AG04449 (cell line): ENCODE data around the gene UIMC1.

Source experiments
- CTCF ChIA-PET: fragments of 350-600 bp; formaldehyde crosslinking; extraction: SDS; loops from one replicate; lab custom pipeline; 2021; ENCODE audit warnings: antibody characterized with exemption; lab: Yijun Ruan, JAX
- POLR2A ChIA-PET: fragments of 400-600, 350-600 bp; formaldehyde crosslinking; extraction: SDS; loops from one replicate; lab custom pipeline; 2020; ENCODE audit warnings: antibody characterized with exemption, inconsistent platforms; lab: Yijun Ruan, JAX
- DNase-seq: peaks from one replicate; pipeline ENCODE4 v3.0.0-alpha.2; 2010; ENCODE audit warnings: low read depth, low spot score
- H3K4me3 ChIP-seq: 2 replicates; pipeline ENCODE4 v1.5.1; 2011; ENCODE audit warnings: low read depth, mild to moderate bottlenecking, control low read depth, low read length
- TF ChIP-seq, protein P1 (sequence below): IDR thresholded peaks from one replicate; pipeline ENCODE4 v1.5.1; 2011; ENCODE audit warnings: mild to moderate bottlenecking, moderate library complexity, low read length, control low read depth, inconsistent platforms; ENCODE audit not compliant: insufficient read depth; ENCODE audit errors: missing control alignments

Gene UIMC1

DNA sequence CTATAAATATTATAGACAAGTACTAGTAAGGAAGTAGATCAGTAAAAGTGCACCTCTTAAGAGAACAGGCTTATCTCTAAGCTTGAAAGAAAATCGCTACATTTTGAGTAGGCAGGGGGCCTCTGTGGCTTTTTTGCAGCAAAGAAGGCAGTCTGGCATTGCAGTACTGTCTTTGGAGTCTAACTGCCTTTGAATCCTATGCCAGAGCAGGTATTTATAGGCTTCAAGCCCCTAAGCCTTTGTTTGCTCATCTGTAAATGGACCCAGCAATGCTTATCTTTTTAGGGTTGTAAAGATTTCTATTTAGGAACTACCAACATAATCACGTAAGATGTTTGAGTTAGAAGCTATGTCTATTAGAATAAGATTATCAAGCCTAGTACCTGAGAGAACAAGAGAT lies 83.8 kb downstream of the UIMC1 start:
- CTCF ChIA-PET: no interaction called here

GRCh38 chr5:176921714-176922113 lies 84.9 kb downstream of the UIMC1 start:
- no peak for DNase-seq
- ChIA-PET CTCF (no interaction called here), POLR2A (no interaction called here)
- TF ChIP-seq, protein P1, sequence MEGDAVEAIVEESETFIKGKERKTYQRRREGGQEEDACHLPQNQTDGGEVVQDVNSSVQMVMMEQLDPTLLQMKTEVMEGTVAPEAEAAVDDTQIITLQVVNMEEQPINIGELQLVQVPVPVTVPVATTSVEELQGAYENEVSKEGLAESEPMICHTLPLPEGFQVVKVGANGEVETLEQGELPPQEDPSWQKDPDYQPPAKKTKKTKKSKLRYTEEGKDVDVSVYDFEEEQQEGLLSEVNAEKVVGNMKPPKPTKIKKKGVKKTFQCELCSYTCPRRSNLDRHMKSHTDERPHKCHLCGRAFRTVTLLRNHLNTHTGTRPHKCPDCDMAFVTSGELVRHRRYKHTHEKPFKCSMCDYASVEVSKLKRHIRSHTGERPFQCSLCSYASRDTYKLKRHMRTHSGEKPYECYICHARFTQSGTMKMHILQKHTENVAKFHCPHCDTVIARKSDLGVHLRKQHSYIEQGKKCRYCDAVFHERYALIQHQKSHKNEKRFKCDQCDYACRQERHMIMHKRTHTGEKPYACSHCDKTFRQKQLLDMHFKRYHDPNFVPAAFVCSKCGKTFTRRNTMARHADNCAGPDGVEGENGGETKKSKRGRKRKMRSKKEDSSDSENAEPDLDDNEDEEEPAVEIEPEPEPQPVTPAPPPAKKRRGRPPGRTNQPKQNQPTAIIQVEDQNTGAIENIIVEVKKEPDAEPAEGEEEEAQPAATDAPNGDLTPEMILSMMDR: no peak
- no peak overlapping the region for H3K4me3 ChIP-seq

More for the DNA sequence above, 83.8 kb downstream of the UIMC1 start:
- TF ChIP-seq, protein P1: no peak
- POLR2A ChIA-PET: no interaction called here
- no peak for DNase-seq
- H3K4me3 ChIP-seq: no peak overlapping the region

DNA sequence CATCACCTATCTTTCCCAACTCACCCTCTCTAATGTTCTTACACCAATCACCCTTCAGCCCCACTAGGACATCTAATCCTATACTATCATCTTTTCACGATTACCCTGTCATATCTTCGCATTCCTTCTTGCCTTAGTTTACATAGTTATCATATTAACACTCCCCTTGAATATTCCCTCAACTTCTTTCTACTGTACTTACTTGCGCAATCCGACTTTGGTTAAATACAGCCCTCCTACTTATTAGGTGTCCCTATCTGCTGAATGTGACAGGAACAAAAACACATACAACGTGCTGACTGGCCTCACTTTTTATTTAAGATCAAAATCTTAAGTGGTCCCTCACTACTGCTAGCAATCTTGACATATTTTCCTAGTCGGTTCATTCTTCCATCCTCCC lies 88.0 kb downstream of the UIMC1 start:
- no peak overlapping the region for H3K4me3 ChIP-seq
- ChIA-PET CTCF (interaction anchor here (2.9 kb wide), 1 partner anchor 258 kb away, joined by 9 read pairs; no protein-coding TSS in a partner anchor), POLR2A (no interaction called here)
- DNase-seq: no peak
- TF ChIP-seq, protein P1: no peak

- no peak for DNase-seq
- CTCF ChIA-PET: interaction anchor here (0.6 to 2.9 kb wide), 2 partner anchors 17 to 255 kb away, joined by 3 to 9 read pairs; no protein-coding TSS in a partner anchor
- no peak overlapping the region for H3K4me3 ChIP-seq
- TF ChIP-seq, protein P1: no peak
- POLR2A ChIA-PET: no interaction called here
Observed at GRCh38 chr5:176916337-176916736, 90.2 kb downstream of the UIMC1 start.

DNA sequence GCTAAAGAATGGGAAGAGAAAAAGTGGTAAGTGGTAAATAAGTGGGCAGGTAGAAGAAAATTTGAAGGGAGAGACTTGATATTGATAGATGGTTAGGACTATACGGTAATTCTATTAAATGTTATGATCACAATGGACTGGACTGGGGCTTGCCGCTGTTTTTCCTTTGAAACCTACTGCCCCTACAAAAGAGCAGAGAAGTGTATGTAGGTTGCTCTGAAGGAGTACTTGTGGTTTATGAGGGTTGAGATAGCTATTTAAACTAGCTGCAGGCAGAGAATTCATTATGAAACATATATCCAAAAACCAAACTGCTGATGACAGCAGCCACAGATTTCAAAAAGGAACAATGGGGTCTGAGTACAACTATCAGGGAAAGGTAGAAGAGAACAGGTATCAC lies 90.7 kb downstream of the UIMC1 start:
- no peak for DNase-seq
- TF ChIP-seq, protein P1: no peak
- no peak overlapping the region for H3K4me3 ChIP-seq
- CTCF ChIA-PET: interaction anchor here (2.9 kb wide), 1 partner anchor 255 kb away, joined by 9 read pairs; no protein-coding TSS in a partner anchor
- POLR2A ChIA-PET: no interaction called here

- POLR2A ChIA-PET: no interaction called here
- TF ChIP-seq, protein P1: no peak
- CTCF ChIA-PET: interaction anchor here (1.6 kb wide), 1 partner anchor 252 kb away, joined by 5 read pairs; no protein-coding TSS in a partner anchor
- DNase-seq: no peak
- H3K4me3 ChIP-seq: no peak overlapping the region
Observed at GRCh38 chr5:176912115-176912514, 94.5 kb downstream of the UIMC1 start.
